Spinal cord (tissue), 10 donors: ENCODE data around the gene NOL7. TPM values are rescaled to one million over a fixed set of nuclear protein-coding genes. Genes with fewer than 3 reads are reported as not detected.

ENCODE experiments used
- DNase-seq, 6 donors: peaks; one replicate each; pipeline versions ENCODE4 v3.0.0 to v3.0.0-alpha.2; 2013 to 2015; ENCODE audit warnings: low spot score in 6 of 6, low read depth in 4 of 6
- H3K27ac ChIP-seq: one replicate; pipeline ENCODE4 v1.5.1; 2013; ENCODE audit warnings: low read depth, low read length, control low read depth
- H3K27me3 ChIP-seq: one replicate; pipeline ENCODE4 v1.6.1; 2013; ENCODE audit warnings: low read length; ENCODE audit not compliant: control insufficient read depth, insufficient read depth
- H3K36me3 ChIP-seq: one replicate; pipeline ENCODE4 v1.6.1; 2013; ENCODE audit warnings: low read length; ENCODE audit not compliant: control insufficient read depth, insufficient read depth
- H3K4me1 ChIP-seq: one replicate; pipeline ENCODE4 v1.6.1; 2013; ENCODE audit warnings: low read length; ENCODE audit not compliant: control insufficient read depth, insufficient read depth
- H3K4me3 ChIP-seq: one replicate; pipeline ENCODE4 v1.5.1; 2013; ENCODE audit warnings: low read depth, low read length, control low read depth
- H3K9me3 ChIP-seq: one replicate; pipeline ENCODE4 v1.6.1; 2013; ENCODE audit warnings: low read length; ENCODE audit not compliant: control insufficient read depth, insufficient read depth
- WGBS: methylation state at CpG from one replicate; pipeline ENCODE4 v1.1.5; 2013; ENCODE audit warnings: missing lambda C conversion rate; ENCODE audit not compliant: insufficient coverage; 5-methylcytosine and 5-hydroxymethylcytosine counted together
- long read RNA-seq, 4 donors: transcript quantifications; one replicate each; lab custom pipeline, GENCODE V29; 2026
- polyA plus RNA-seq, 2 donors: library from polyadenylated mRNA; unstranded; fragments of 120-200 nt; gene quantifications; one replicate each; pipeline ENCODE4 v1.2.1, GENCODE V29; 2013; ENCODE audit not compliant: insufficient read length in 2 of 2
- total RNA-seq, 2 donors: library from RNA; depleted of rRNA in 1 of 2; stranded (reverse); fragments of 120-200 nt in 1 of 2; fragments of >200 nt in 1 of 2; gene quantifications; one replicate each; pipeline versions ENCODE4 v1.2.3 to v1.2.4, GENCODE V29; 2013 to 2014
- donor health status: healthy.

The NOL7 gene
- total RNA-seq, result 10 to 100 TPM; 52.4 to 65.1 TPM
- polyA plus RNA-seq, result 10 to 100 TPM; 90.1 to 92.6 TPM
- long read RNA-seq, donor 1, transcript NOL7-202 (8 exons, 1,184 nt), result major isoform, 58 of 68 reads
- long read RNA-seq, donor 1, partial matches to known transcripts, result 5 of 68 reads
- long read RNA-seq, donor 1, other reads (novel, unspliced or antisense), result 0 of 68 reads
- long read RNA-seq, donor 2, transcript NOL7-202 (8 exons, 1,184 nt), result major isoform, 11 of 27 reads
- long read RNA-seq, donor 2, partial matches to known transcripts, result 15 of 27 reads
- long read RNA-seq, donor 2, other reads (novel, unspliced or antisense), result 0 of 27 reads
- long read RNA-seq, donor 3, transcript NOL7-202 (8 exons, 1,184 nt), result major isoform, 27 of 35 reads
- long read RNA-seq, donor 3, partial matches to known transcripts, result 6 of 35 reads
- long read RNA-seq, donor 3, other reads (novel, unspliced or antisense), result 0 of 35 reads
- long read RNA-seq, donor 4, transcript NOL7-201 (4 exons, 646 nt), result minor isoform, 5 of 116 reads
- long read RNA-seq, donor 4, transcript NOL7-202 (8 exons, 1,184 nt), result major isoform, 54 of 116 reads
- long read RNA-seq, donor 4, partial matches to known transcripts, result 55 of 116 reads
- long read RNA-seq, donor 4, other reads (novel, unspliced or antisense), result 0 of 116 reads

DNA sequence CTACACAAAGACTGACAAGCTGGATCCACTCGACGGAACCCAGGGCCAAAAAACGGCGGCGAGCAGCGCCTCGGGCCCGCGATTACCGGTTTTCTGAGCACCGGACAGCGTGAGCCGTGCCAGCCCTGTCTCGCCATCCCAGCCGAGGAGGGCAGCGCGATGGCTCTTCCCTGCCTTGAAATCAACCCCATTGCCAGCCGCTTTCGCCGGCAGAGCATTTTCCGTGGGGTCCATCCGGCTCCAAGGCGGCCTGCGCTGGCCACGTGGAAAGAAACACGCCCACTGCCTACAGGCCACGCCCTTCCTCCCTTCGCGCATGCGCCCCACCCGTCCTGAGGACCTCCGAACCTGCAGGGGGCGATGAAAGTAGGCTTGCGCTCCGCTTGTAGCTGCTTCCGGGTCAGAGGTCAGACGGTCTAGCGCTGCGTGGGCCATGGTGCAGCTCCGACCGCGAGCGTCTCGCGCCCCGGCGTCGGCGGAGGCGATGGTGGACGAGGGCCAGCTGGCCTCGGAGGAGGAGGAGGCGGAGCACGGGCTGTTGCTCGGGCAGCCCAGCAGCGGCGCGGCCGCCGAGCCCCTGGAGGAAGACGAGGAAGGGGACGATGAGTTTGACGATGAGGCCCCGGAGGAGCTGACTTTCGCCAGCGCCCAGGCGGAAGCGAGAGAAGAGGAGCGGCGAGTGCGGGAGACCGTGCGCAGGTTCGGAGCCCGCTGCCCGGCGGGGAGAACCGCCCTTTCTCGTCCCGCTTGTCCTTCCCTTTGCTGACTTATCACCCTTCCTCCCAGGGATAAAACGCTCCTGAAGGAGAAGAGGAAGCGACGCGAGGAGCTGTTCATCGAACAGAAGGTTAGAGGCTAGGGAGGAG is at the start of gene NOL7:
NOL7 (plus strand) TSS at position 410 of the 866 bp plus-strand sequence; CDS start at position 434, 24 bp downstream.
- DNase-seq, result peak; percentile 97 to 100 (median 98)
- H3K4me1 ChIP-seq, result peaks cover 15% of the 10 kb centered on the region
- WGBS, result under 1% methylated on average over 77 of the region's 85 CpGs
- H3K27ac ChIP-seq, result peak within 1 kb of the TSS; percentile 95
- H3K4me3 ChIP-seq, result peak within 1 kb of the TSS; percentile 96
- no peaks in the 10 kb centered on the region for H3K27me3 ChIP-seq
- no peaks in the 10 kb centered on the region for H3K9me3 ChIP-seq
- H3K36me3 ChIP-seq, result peaks cover 14% of the 10 kb centered on the region

DNA sequence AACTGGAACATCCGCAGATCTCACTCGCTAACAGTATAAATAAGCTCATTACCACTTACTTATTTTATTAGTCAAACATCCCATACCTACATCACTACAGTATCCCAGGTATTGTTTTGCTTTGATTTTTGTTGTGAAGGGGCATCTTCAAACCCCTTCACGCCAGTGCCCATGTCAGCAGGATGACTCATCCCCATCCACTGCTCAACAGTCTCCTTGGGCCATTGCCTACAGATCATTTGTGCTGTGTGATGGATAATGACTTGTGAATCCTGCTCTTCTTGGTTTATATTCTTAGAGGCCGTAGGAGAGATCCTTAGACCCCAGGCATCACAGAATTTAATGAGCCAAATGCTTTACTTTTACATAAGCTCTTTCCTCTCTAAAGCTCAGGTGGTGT is 49.2 kb upstream of the NOL7 start:
- no CpG with 5 or more reads among the region's 4 CpGs for WGBS
- no peaks in the 10 kb centered on the region for H3K9me3 ChIP-seq
- H3K4me3 ChIP-seq, result no peak overlapping the region

DNA sequence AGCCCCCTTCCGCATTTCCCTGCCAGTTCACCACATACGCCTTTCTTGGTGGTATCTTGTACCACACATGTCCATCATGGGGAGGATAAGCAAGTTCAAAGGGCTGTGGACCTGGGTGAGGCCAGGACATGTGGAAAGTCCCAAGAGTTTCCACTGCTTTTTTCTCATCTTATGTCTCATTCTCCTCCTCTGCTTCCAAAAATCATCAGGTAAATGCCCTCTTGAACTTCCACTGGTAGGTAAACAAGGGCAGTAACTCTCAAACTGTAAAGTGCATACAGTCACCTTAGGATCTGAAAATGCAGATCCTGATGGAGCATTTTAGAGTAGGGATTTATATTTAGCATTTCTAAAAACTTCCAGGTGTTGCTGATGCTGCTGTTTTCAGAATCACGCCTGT is 48.6 kb upstream of the NOL7 start:
- H3K27me3 ChIP-seq, result no peaks in the 10 kb centered on the region
- no peak overlapping the region for H3K4me3 ChIP-seq
- no peak overlapping the region for H3K27ac ChIP-seq
- WGBS, result 100% methylated on average over 1 of the region's 3 CpGs
- no peaks in the 10 kb centered on the region for H3K9me3 ChIP-seq
- DNase-seq, result no peak
- no peaks in the 10 kb centered on the region for H3K36me3 ChIP-seq
- no peaks in the 10 kb centered on the region for H3K4me1 ChIP-seq

More for the DNA sequence above, 49.2 kb upstream of the NOL7 start:
- no peaks in the 10 kb centered on the region for H3K36me3 ChIP-seq
- H3K27me3 ChIP-seq, result no peaks in the 10 kb centered on the region
- no peak for DNase-seq
- H3K27ac ChIP-seq, result no peak overlapping the region
- H3K4me1 ChIP-seq, result no peaks in the 10 kb centered on the region

- Histone ChIP-seq H3K36me3 (no peaks in the 10 kb centered on the region), H3K27ac (no peak overlapping the region), H3K4me3 (no peak overlapping the region), H3K9me3 (no peaks in the 10 kb centered on the region), H3K27me3 (no peaks in the 10 kb centered on the region), H3K4me1 (peaks cover 8% of the 10 kb centered on the region)
- no peak for DNase-seq
- WGBS, result 96% methylated on average over 3 of the region's 5 CpGs
Measured at GRCh38 chr6:13568970-13569369, 46.2 kb upstream of the NOL7 start.

- WGBS, result 90% methylated on average over 6 of the region's 7 CpGs
- H3K4me3 ChIP-seq, result no peak overlapping the region
- no peaks in the 10 kb centered on the region for H3K36me3 ChIP-seq
- no peaks in the 10 kb centered on the region for H3K27me3 ChIP-seq
- peaks cover 14% of the 10 kb centered on the region for H3K4me1 ChIP-seq
- no peaks in the 10 kb centered on the region for H3K9me3 ChIP-seq
- DNase-seq, result no peak
- no peak overlapping the region for H3K27ac ChIP-seq
Measured at GRCh38 chr6:13572240-13572639, 42.9 kb upstream of the NOL7 start.

DNA sequence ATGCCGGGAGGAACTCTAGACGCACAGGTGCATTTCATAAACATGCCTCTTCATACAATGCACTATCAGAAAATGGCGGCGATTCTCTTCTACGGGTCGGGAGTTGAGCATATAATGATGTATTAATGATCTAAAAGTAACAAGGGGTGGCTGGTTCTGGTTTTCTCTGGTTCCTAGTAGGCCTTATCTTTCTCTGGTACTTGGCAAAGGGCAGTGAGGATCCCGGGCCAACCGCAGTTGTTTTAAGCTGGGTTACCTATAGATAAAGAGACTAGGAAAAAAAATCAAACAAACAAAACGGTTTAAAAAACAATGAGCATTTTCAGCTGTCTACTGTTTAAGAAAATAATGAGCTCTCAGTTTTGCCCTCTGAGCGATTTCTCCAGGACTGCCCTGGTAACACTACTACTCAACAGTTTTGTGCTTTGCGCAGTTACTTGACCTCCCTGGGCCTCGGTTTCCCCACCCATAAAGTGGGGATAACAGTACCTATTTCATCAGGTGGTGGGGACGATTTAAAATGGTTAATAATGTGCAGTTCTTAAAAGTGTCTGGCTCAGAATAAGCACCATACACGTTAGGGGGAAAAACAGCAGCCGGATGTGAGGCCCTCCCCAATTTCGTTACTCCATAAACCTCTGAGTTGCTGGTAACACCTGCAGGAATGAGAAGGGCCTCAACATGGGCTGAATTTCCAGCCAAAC is 42.0 kb upstream of the NOL7 start:
- Histone ChIP-seq H3K27me3 (no peaks in the 10 kb centered on the region), H3K9me3 (no peaks in the 10 kb centered on the region), H3K4me3 (peak overlapping the region; percentile 98), H3K36me3 (no peaks in the 10 kb centered on the region), H3K4me1 (peaks cover 14% of the 10 kb centered on the region), H3K27ac (no peak overlapping the region)
- 80% methylated on average over 3 of the region's 16 CpGs for WGBS
- no peak for DNase-seq

GRCh38 chr6:13573669-13574110 is 41.4 kb upstream of the NOL7 start:
- DNase-seq, result peak in 3 of 6 donors; percentile 15 to 57 (median 20)
- WGBS, result 6% methylated on average over 12 of the region's 14 CpGs
- H3K4me1 ChIP-seq, result peaks cover 14% of the 10 kb centered on the region
- peak overlapping the region; percentile 64 for H3K27ac ChIP-seq
- no peaks in the 10 kb centered on the region for H3K36me3 ChIP-seq
- H3K4me3 ChIP-seq, result peak overlapping the region; percentile 98
- H3K9me3 ChIP-seq, result no peaks in the 10 kb centered on the region
- H3K27me3 ChIP-seq, result no peaks in the 10 kb centered on the region

DNA sequence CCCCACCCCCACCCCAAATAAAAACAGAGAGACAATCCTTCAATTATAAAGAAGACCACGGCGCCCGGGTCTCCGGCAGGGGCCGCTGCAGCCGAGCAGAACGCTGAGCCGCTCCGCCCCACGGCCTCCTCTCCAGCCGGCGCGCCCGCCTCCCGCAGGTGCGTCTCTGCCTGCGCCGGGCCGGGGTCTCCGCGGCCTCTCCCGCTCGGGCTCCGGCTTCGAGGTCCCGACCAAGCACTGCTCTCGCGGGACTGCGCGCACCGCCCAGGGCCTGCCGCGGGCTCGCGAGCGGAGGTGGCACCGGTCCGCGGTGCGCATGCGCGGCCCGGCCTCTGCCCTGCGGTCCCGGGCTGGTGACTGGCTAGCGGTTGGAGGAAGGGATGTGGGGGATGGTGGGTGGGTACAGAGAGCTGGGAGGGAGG is 41.0 kb upstream of the NOL7 start:
- Histone ChIP-seq H3K4me3 (peak overlapping the region; percentile 98), H3K36me3 (no peaks in the 10 kb centered on the region), H3K4me1 (peaks cover 14% of the 10 kb centered on the region), H3K27me3 (no peaks in the 10 kb centered on the region), H3K9me3 (no peaks in the 10 kb centered on the region), H3K27ac (peak overlapping the region; percentile 97)
- WGBS, result under 1% methylated on average over 46 of the region's 46 CpGs
- DNase-seq, result peak; percentile 84 to 99 (median 92)
